HepG2 (cell line): ENCODE measurements around the gene SYNE2. TPM values are rescaled to one million over a fixed set of nuclear protein-coding genes. Genes with fewer than 3 reads are reported as not detected.

Experiments used
- ATAC-seq: fragments of 200-7000 bp; cut with Tn5 transposase; 3 replicates; pipeline ENCODE4 v1.9.1; 2020; ENCODE audit warnings: mild to moderate bottlenecking, moderate library complexity
- BruUV-seq: library from RNA; stranded (reverse); fragments of 400-500 nt; replicated peaks from 2 replicates; lab custom pipeline; 2021; lab: Mats Ljungman, UMichigan
- CTCF ChIA-PET: fragments of 300-600 bp; formaldehyde crosslinking; extraction: SDS; loops from one replicate; lab custom pipeline; 2021; ENCODE audit warnings: low total read pairs, inconsistent platforms, low intra/inter-chr PET ratio; lab: Yijun Ruan, JAX
- POLR2A ChIA-PET: fragments of 350-600 bp; sonication (Branson Sonifier 250); formaldehyde crosslinking; loops from one replicate; lab custom pipeline; 2020; ENCODE audit warnings: antibody characterized with exemption, inconsistent platforms; lab: Yijun Ruan, JAX
- DNase-seq: peaks from one replicate; pipeline ENCODE4 v3.0.0-alpha.2; 2015; ENCODE audit warnings: low spot score
- FAIRE-seq: peaks from 3 replicates; lab custom pipeline; 2011; peaks lifted over from hg19 to GRCh38; lab: Jason Lieb, UNC
- H2AFZ ChIP-seq: one replicate; pipeline ENCODE4 v1.6.1; 2011; ENCODE audit warnings: low read length, inconsistent platforms
- H3K27ac ChIP-seq: fragments of 300-600 bp; 3 replicates; pipeline ENCODE4 v1.8.0; 2011; ENCODE audit warnings: mixed run types, mild to moderate bottlenecking, mixed read lengths, low read length, inconsistent platforms; ENCODE audit not compliant: insufficient read depth; ENCODE audit errors: extremely low read length
- H3K27me3 ChIP-seq, 2 experiments: fragments of 200-600 bp in 1 of 2; 2 replicates in 1 of 2; 3 replicates in 1 of 2; pipeline versions ENCODE4 v1.6.0 to v1.8.0; 2011; ENCODE audit warnings: low read length in 2 of 2, mild to moderate bottlenecking in 2 of 2, moderate library complexity in 2 of 2, inconsistent platforms in 1 of 2; ENCODE audit not compliant: insufficient read depth in 2 of 2, control insufficient read depth in 1 of 2
- H3K36me3 ChIP-seq, 2 experiments: fragments of 200-600 bp in 1 of 2; replicated peaks in 1 of 2; 2 replicates in 1 of 2; 3 replicates in 1 of 2; pipeline versions ENCODE4 v1.5.1 to v1.8.0; 2011; ENCODE audit warnings: low read length in 2 of 2, inconsistent platforms in 1 of 2; ENCODE audit not compliant: insufficient read depth in 2 of 2, control insufficient read depth in 1 of 2
- H3K4me1 ChIP-seq: 2 replicates; pipeline ENCODE4 v1.5.1; 2012; ENCODE audit warnings: low read length, inconsistent platforms; ENCODE audit not compliant: insufficient read depth
- H3K4me2 ChIP-seq: 2 replicates; pipeline ENCODE4 v1.6.0; 2011; ENCODE audit warnings: low read depth, low read length, inconsistent platforms
- H3K4me3 ChIP-seq, 3 experiments: fragments of 200-600 bp in 1 of 3; sonication (generic), shearing (Covaris generic) in 1 of 3; replicated peaks in 1 of 3; 2 replicates each; pipeline ENCODE4 v1.5.1; 2011 to 2016; ENCODE audit warnings: low read length in 3 of 3, inconsistent platforms in 2 of 3, low read depth in 2 of 3, mild to moderate bottlenecking in 2 of 3, control low read depth in 1 of 3, mixed read lengths in 1 of 3; ENCODE audit not compliant: insufficient read depth in 1 of 3
- H3K79me2 ChIP-seq: one replicate; pipeline ENCODE4 v1.6.1; 2011; ENCODE audit warnings: low read length, inconsistent platforms; ENCODE audit not compliant: insufficient read depth
- H3K9ac ChIP-seq: 2 replicates; pipeline ENCODE4 v1.6.0; 2011; ENCODE audit warnings: mild to moderate bottlenecking, low read depth, low read length, inconsistent platforms; ENCODE audit not compliant: insufficient read depth
- H3K9me3 ChIP-seq: 2 replicates; pipeline ENCODE4 v1.5.1; 2012; ENCODE audit warnings: mild to moderate bottlenecking, low read length
- H4K20me1 ChIP-seq: 2 replicates; pipeline ENCODE4 v1.6.0; 2011; ENCODE audit warnings: inconsistent platforms, mild to moderate bottlenecking, low read length, moderate library complexity; ENCODE audit not compliant: insufficient read depth
- FOXO1 ChIP-seq: sonication (generic); formaldehyde crosslinking; IDR thresholded peaks from 2 replicates; pipeline ENCODE4 v1.4.0; 2020; ENCODE audit warnings: missing genetic modification reagents
- GATAD2A ChIP-seq: IDR thresholded peaks from 2 replicates; pipeline ENCODE4 v1.6.1; 2016
- HES4 ChIP-seq: sonication (generic); formaldehyde crosslinking; IDR thresholded peaks from 2 replicates; pipeline ENCODE4 v1.9.0; 2021; ENCODE audit warnings: mild to moderate bottlenecking, missing genetic modification reagents, borderline replicate concordance
- PCBP2 ChIP-seq: fragments of 200-400 bp; formaldehyde crosslinking; optimal IDR thresholded peaks from 2 replicates; pipeline ENCODE3; 2018; ENCODE audit warnings: low read length, low read depth; ENCODE audit not compliant: poor library complexity, severe bottlenecking
- PPARG ChIP-seq: conservative IDR thresholded peaks from 2 replicates; pipeline ENCODE4 v1.6.1; 2016; ENCODE audit warnings: missing biosample characterization, missing genetic modification reagents
- SIN3A ChIP-seq: IDR thresholded peaks from 2 replicates; pipeline ENCODE4 v1.6.1; 2011; ENCODE audit warnings: low read depth, mild to moderate bottlenecking, control low read depth, low read length, borderline replicate concordance
- SNAI1 ChIP-seq: sonication (generic); formaldehyde crosslinking; IDR thresholded peaks from 2 replicates; pipeline ENCODE4 v1.5.0; 2020; ENCODE audit warnings: mild to moderate bottlenecking, missing genetic modification reagents, borderline replicate concordance
- XRCC5 ChIP-seq: fragments of 200-400 bp; formaldehyde crosslinking; optimal IDR thresholded peaks from 2 replicates; pipeline ENCODE3; 2017; ENCODE audit warnings: mild to moderate bottlenecking, low read length
- YEATS4 ChIP-seq: sonication (generic); formaldehyde crosslinking; IDR thresholded peaks from 2 replicates; pipeline ENCODE4 v1.4.0; 2020; ENCODE audit warnings: missing genetic modification reagents, borderline replicate concordance
- ZNF350 ChIP-seq: sonication (generic); formaldehyde crosslinking; IDR thresholded peaks from 2 replicates; pipeline ENCODE4 v1.4.0; 2020; ENCODE audit warnings: mild to moderate bottlenecking, low read depth, missing genetic modification reagents, borderline replicate concordance
- WGBS: methylation state at CpG from one replicate; pipeline ENCODE4 v1.1.6; 2017; ENCODE audit warnings: low lambda C conversion rate; 5-methylcytosine and 5-hydroxymethylcytosine counted together
- in situ Hi-C: cut with HindIII; loops from 2 replicates; pipeline ENCODE4 v1.10.0; 2017; ENCODE audit warnings: low pct_unique_long_range_greater_than_20kb; ENCODE audit not compliant: extremely low pct_ligation_motif_present
- intact Hi-C: fragments of 100-400 bp; cut with micrococcal nuclease; formaldehyde crosslinking; loops from one replicate; pipeline ENCODE4 v1.10.0; 2022; ENCODE audit not compliant: unreplicated experiment
- polyA plus RNA-seq, 8 experiments: library from polyadenylated mRNA; depleted of rRNA in 3 of 8; stranded (reverse) in 7 of 8; unstranded in 1 of 8; fragments of >200 nt; fragmentation: Illumina TruSeq in 4 of 8; extraction: Trizol in 4 of 8; gene quantifications; 2 replicates each; pipeline versions ENCODE4 v1.2.1 to v1.2.3, GENCODE V29; 2011 to 2016; ENCODE audit warnings: low read depth in 4 of 8, missing spikeins in 1 of 8, mixed read lengths in 1 of 8; ENCODE audit not compliant: insufficient read depth in 1 of 8
- total RNA-seq, 5 experiments: library from RNA; depleted of rRNA; stranded (reverse); fragments of >200 nt; fragmentation: Illumina TruSeq; extraction: Trizol; gene quantifications; 2 replicates each; pipeline ENCODE4 v1.2.3, GENCODE V29; 2016; ENCODE audit warnings: low read depth in 1 of 5

Gene SYNE2
- total and polyA plus RNA-seq, 2 of the 13 experiments (the other 11 are each of a cell fraction or from before 2014, with no cell fraction given) = 6.2 to 13.3 TPM

DNA sequence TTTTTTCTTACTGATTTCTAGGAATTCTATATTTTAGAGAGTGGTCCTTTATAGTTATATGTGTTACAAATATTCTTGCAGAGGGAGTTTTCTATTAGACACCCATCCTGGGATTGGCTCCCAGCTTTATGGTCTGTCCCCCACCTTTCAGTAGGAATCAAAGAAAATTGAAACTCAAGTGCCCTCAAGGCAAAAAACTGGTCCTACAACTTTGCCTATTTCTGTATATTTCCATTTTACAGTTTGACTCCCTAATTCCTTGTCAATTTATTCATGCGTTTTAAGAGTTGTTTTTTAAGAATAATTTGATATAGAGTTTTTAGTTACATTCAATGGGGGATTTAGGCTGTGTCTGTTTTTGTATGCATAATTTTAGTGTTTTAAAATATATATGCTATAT lies 208.9 kb downstream of the SYNE2 start:
- no peak overlapping the region for H3K9ac ChIP-seq
- BruUV-seq = no TSS peak
- no peak overlapping the region for H3K27ac ChIP-seq
- H3K27me3 ChIP-seq = no peaks in the 10 kb centered on the region
- TF ChIP-seq SIN3A (no peak), PPARG (CRISPR knock-in tag) (no peak), XRCC5 (no peak), HES4 (CRISPR knock-in tag) (no peak), YEATS4 (CRISPR knock-in tag) (no peak), SNAI1 (no peak), PCBP2 (no peak), GATAD2A (CRISPR knock-in tag) (no peak), ZNF350 (no peak), FOXO1 (CRISPR knock-in tag) (no peak)
- H3K79me2 ChIP-seq = no peaks in the 10 kb centered on the region
- FAIRE-seq (no peak), ATAC-seq (no peak), DNase-seq (no peak)
- H2AFZ ChIP-seq = no peak overlapping the region
- H4K20me1 ChIP-seq = no peaks in the 10 kb centered on the region
- no peak overlapping the region for H3K4me3 ChIP-seq
- CTCF ChIA-PET = no interaction called here
- no peak overlapping the region for H3K4me2 ChIP-seq
- POLR2A ChIA-PET = no interaction called here
- H3K9me3 ChIP-seq = no peaks in the 10 kb centered on the region
- in situ Hi-C loops = no loop called here
- H3K36me3 ChIP-seq = 0 out of 5 replicates have a peak, but pooled peaks cover 0 to 1% of the 10 kb centered on the region in 2 experiments
- peaks cover 12% of the 10 kb centered on the region for H3K4me1 ChIP-seq
- WGBS = 95% methylated on average over 1 of the region's 1 CpG
- intact Hi-C loops = no loop called here
